Activated naive CD4-positive, alpha-beta T cell treated with anti-CD3 and anti-CD28 coated beads, Interleukin-2, amount 10 ng/mL, durations not matched to agents 7 days and 5 days (primary cell): ENCODE data around the gene JAML.
"Not testable (repeated sequence)": the region's sequence is repeated elsewhere in the genome, so short reads cannot be mapped to it uniquely, and the experiment has no call there.

ENCODE experiments used
- CTCF ChIA-PET: fragments of 350-600 bp; sonication (Branson Sonifier 250); formaldehyde crosslinking; loops from one replicate; lab custom pipeline; 2021; ENCODE audit warnings: antibody characterized with exemption; lab: Charles Lee
- DNase-seq: peaks from one replicate; pipeline ENCODE4 v3.0.0-alpha.2; 2020
- H3K27ac Mint-ChIP-seq: one replicate; pipeline ENCODE4 v1.8.0; 2021; ENCODE audit warnings: mild to moderate bottlenecking, moderate library complexity, mixed read lengths
- H3K27me3 Mint-ChIP-seq: one replicate; pipeline ENCODE4 v1.8.0; 2021; ENCODE audit warnings: mild to moderate bottlenecking, mixed read lengths
- H3K36me3 Mint-ChIP-seq: one replicate; pipeline ENCODE4 v1.8.0; 2021; ENCODE audit warnings: mixed read lengths
- H3K4me1 Mint-ChIP-seq: one replicate; pipeline ENCODE4 v1.8.0; 2021; ENCODE audit warnings: mixed read lengths
- H3K4me3 Mint-ChIP-seq: one replicate; pipeline ENCODE4 v1.8.0; 2021; ENCODE audit warnings: mild to moderate bottlenecking, moderate library complexity, mixed read lengths
- H3K9me3 Mint-ChIP-seq: one replicate; pipeline ENCODE4 v1.8.0; 2021; ENCODE audit warnings: mixed read lengths

The JAML gene

GRCh38 chr11:118207079-118207478 lies 17.7 kb downstream of the JAML start:
- H3K4me1 Mint-ChIP-seq: peaks cover 49% of the 10 kb centered on the region
- CTCF ChIA-PET: interaction anchor here (0.6 kb wide), 1 partner anchor 17 kb away, joined by 3 read pairs; no protein-coding TSS in a partner anchor
- H3K4me3 Mint-ChIP-seq: no peak overlapping the region
- H3K36me3 Mint-ChIP-seq: peaks cover 63% of the 10 kb centered on the region
- no peaks in the 10 kb centered on the region for H3K9me3 Mint-ChIP-seq
- H3K27ac Mint-ChIP-seq: peak overlapping the region; percentile 87
- no peaks in the 10 kb centered on the region for H3K27me3 Mint-ChIP-seq
- DNase-seq: no peak

- CTCF ChIA-PET: no interaction called here
- H3K4me1 Mint-ChIP-seq: peaks cover 43% of the 10 kb centered on the region
- H3K9me3 Mint-ChIP-seq: no peaks in the 10 kb centered on the region
- peaks cover 57% of the 10 kb centered on the region for H3K36me3 Mint-ChIP-seq
- H3K27ac Mint-ChIP-seq: peak overlapping the region; percentile 87
- H3K27me3 Mint-ChIP-seq: no peaks in the 10 kb centered on the region
- H3K4me3 Mint-ChIP-seq: peak overlapping the region; percentile 32
- DNase-seq: no peak
Measured at GRCh38 chr11:118206391-118207031, 18.3 kb downstream of the JAML start.

GRCh38 chr11:118205606-118206378 lies 19.0 kb downstream of the JAML start:
- CTCF ChIA-PET: interaction anchor here (0.6 to 1.0 kb wide), 2 partner anchors 19 to 167 kb away, joined by 3 to 5 read pairs; partner anchors contain the start of gene JAML
- Mint-ChIP-seq H3K4me3 (peak overlapping the region; percentile 32), H3K4me1 (peaks cover 41% of the 10 kb centered on the region), H3K27me3 (no peaks in the 10 kb centered on the region), H3K9me3 (no peaks in the 10 kb centered on the region), H3K27ac (peak overlapping the region; percentile 87), H3K36me3 (peaks cover 50% of the 10 kb centered on the region)
- no peak for DNase-seq

GRCh38 chr11:118202599-118203422 lies 22.0 kb downstream of the JAML start:
- Mint-ChIP-seq H3K27ac (no peak overlapping the region), H3K27me3 (no peaks in the 10 kb centered on the region), H3K36me3 (peaks cover 35% of the 10 kb centered on the region), H3K4me3 (no peak overlapping the region), H3K4me1 (peaks cover 34% of the 10 kb centered on the region), H3K9me3 (no peaks in the 10 kb centered on the region)
- CTCF ChIA-PET: interaction anchor here (0.9 to 2.0 kb wide), 15 partner anchors 10 to 150 kb away, joined by 3 to 30 read pairs (median 5); partner anchors contain the start of gene JAML
- DNase-seq: peak; percentile 86

GRCh38 chr11:118201966-118202365 lies 22.8 kb downstream of the JAML start:
- DNase-seq: no peak
- Mint-ChIP-seq H3K9me3 (no peaks in the 10 kb centered on the region), H3K27me3 (no peaks in the 10 kb centered on the region), H3K27ac (no peak overlapping the region), H3K36me3 (peaks cover 32% of the 10 kb centered on the region), H3K4me1 (peaks cover 29% of the 10 kb centered on the region), H3K4me3 (no peak overlapping the region)
- CTCF ChIA-PET: interaction anchor here (0.9 to 2.0 kb wide), 15 partner anchors 11 to 151 kb away, joined by 3 to 30 read pairs (median 5); partner anchors contain the start of gene JAML

GRCh38 chr11:118200901-118201680 lies 23.7 kb downstream of the JAML start:
- peak; percentile 46 for DNase-seq
- H3K27ac Mint-ChIP-seq: no peak overlapping the region
- H3K36me3 Mint-ChIP-seq: peaks cover 28% of the 10 kb centered on the region
- no peaks in the 10 kb centered on the region for H3K9me3 Mint-ChIP-seq
- H3K4me3 Mint-ChIP-seq: no peak overlapping the region
- CTCF ChIA-PET: interaction anchor here (1.0 to 3.3 kb wide), 7 partner anchors 12 to 87 kb away, joined by 4 to 35 read pairs (median 22); partner anchors contain the start of gene JAML
- no peaks in the 10 kb centered on the region for H3K27me3 Mint-ChIP-seq
- peaks cover 20% of the 10 kb centered on the region for H3K4me1 Mint-ChIP-seq

GRCh38 chr11:118200497-118200896 lies 24.3 kb downstream of the JAML start:
- DNase-seq: no peak
- CTCF ChIA-PET: interaction anchor here (2.8 to 3.4 kb wide), 6 partner anchors 15 to 91 kb away, joined by 20 to 35 read pairs (median 22); no protein-coding TSS in a partner anchor
- Mint-ChIP-seq H3K36me3 (peaks cover 22% of the 10 kb centered on the region), H3K4me3 (no peak overlapping the region), H3K27ac (no peak overlapping the region), H3K4me1 (peaks cover 14% of the 10 kb centered on the region), H3K9me3 (no peaks in the 10 kb centered on the region), H3K27me3 (no peaks in the 10 kb centered on the region)

GRCh38 chr11:118199135-118199534 lies 25.7 kb downstream of the JAML start:
- Mint-ChIP-seq H3K27me3 (no peaks in the 10 kb centered on the region), H3K36me3 (peaks cover 27% of the 10 kb centered on the region), H3K4me1 (peaks cover 11% of the 10 kb centered on the region), H3K4me3 (no peak overlapping the region), H3K9me3 (no peaks in the 10 kb centered on the region), H3K27ac (no peak overlapping the region)
- DNase-seq: no peak
- CTCF ChIA-PET: interaction anchor here (0.6 to 3.4 kb wide), 47 partner anchors 13 to 288 kb away, joined by 3 to 35 read pairs (median 5); partner anchors contain the start of genes CD3D, CD3E, CD3G and JAML

GRCh38 chr11:118198370-118198769 lies 26.4 kb downstream of the JAML start:
- Mint-ChIP-seq H3K27me3 (no peaks in the 10 kb centered on the region), H3K4me1 (peaks cover 11% of the 10 kb centered on the region), H3K9me3 (no peaks in the 10 kb centered on the region), H3K4me3 (no peak overlapping the region), H3K27ac (peak overlapping the region; percentile 63), H3K36me3 (peaks cover 34% of the 10 kb centered on the region)
- DNase-seq: peak; percentile 89
- CTCF ChIA-PET: interaction anchor here (0.6 to 3.4 kb wide), 53 partner anchors 10 to 288 kb away, joined by 3 to 35 read pairs (median 5); partner anchors contain the start of genes CD3D, CD3E, CD3G and JAML

- CTCF ChIA-PET: interaction anchor here (0.8 to 2.0 kb wide), 4 partner anchors 10 to 101 kb away, joined by 3 to 10 read pairs (median 4); no protein-coding TSS in a partner anchor
- peaks cover 51% of the 10 kb centered on the region for H3K36me3 Mint-ChIP-seq
- peaks cover 11% of the 10 kb centered on the region for H3K4me1 Mint-ChIP-seq
- H3K4me3 Mint-ChIP-seq: no peak overlapping the region
- no peak for DNase-seq
- peaks cover 11% of the 10 kb centered on the region for H3K27me3 Mint-ChIP-seq
- H3K9me3 Mint-ChIP-seq: peaks cover 17% of the 10 kb centered on the region
- peak overlapping the region; percentile 11 for H3K27ac Mint-ChIP-seq
Measured at GRCh38 chr11:118194835-118195627, 29.8 kb downstream of the JAML start.

- CTCF ChIA-PET: interaction anchor here (0.6 to 2.0 kb wide), 6 partner anchors 9 to 102 kb away, joined by 3 to 10 read pairs (median 4); partner anchors contain the start of gene MPZL3
- H3K27me3 Mint-ChIP-seq: peaks cover 21% of the 10 kb centered on the region
- H3K4me1 Mint-ChIP-seq: peaks cover 10% of the 10 kb centered on the region
- DNase-seq: no peak
- peaks cover 17% of the 10 kb centered on the region for H3K9me3 Mint-ChIP-seq
- H3K36me3 Mint-ChIP-seq: peaks cover 48% of the 10 kb centered on the region
- no peak overlapping the region for H3K27ac Mint-ChIP-seq
- H3K4me3 Mint-ChIP-seq: no peak overlapping the region
Measured at GRCh38 chr11:118193910-118194566, 30.8 kb downstream of the JAML start.

- H3K27ac Mint-ChIP-seq, H3K4me3 Mint-ChIP-seq, H3K4me1 Mint-ChIP-seq, DNase-seq: not testable (repeated sequence)
- H3K27me3 Mint-ChIP-seq: peaks cover 30% of the 10 kb centered on the region
- CTCF ChIA-PET: interaction anchor here (1.6 kb wide), 1 partner anchor 97 kb away, joined by 3 read pairs; no protein-coding TSS in a partner anchor
- H3K9me3 Mint-ChIP-seq: peaks cover 17% of the 10 kb centered on the region
- H3K36me3 Mint-ChIP-seq: peaks cover 43% of the 10 kb centered on the region
Measured at GRCh38 chr11:118192817-118193216, 32.0 kb downstream of the JAML start.
